NCI-H1417 treated with DMSO at 0.1 percent for 48 hours (cell line): ENCODE data around the gene AMACR.
"Not testable (repeated sequence)": the region's sequence is repeated elsewhere in the genome, so short reads cannot be mapped to it uniquely, and the experiment has no call there.

Experiments
- DNase-seq: peaks from one replicate; lab custom pipeline; 2025; lab: John Stamatoyannopoulos, UW

Gene AMACR

GRCh38 chr5:33968211-33969005, 39.4 kb downstream of the AMACR start:
- no peak for DNase-seq

- DNase-seq = no peak
Measured at GRCh38 chr5:33966805-33967204, 41.0 kb downstream of the AMACR start.

- no peak for DNase-seq
Measured at GRCh38 chr5:33964132-33964700, 43.6 kb downstream of the AMACR start.

- DNase-seq = no peak
Measured at GRCh38 chr5:33958176-33958575, 49.7 kb downstream of the AMACR start.

GRCh38 chr5:33957577-33958150, 50.2 kb downstream of the AMACR start:
- DNase-seq = no peak

- not testable (repeated sequence) for DNase-seq
Measured at GRCh38 chr5:33952175-33952574, 55.7 kb downstream of the AMACR start.

- no peak for DNase-seq
Measured at GRCh38 chr5:33944543-33945132, 63.2 kb downstream of the AMACR start.

GRCh38 chr5:33941090-33941489, 66.8 kb downstream of the AMACR start:
- DNase-seq = no peak

- DNase-seq = no peak
Measured at GRCh38 chr5:33939556-33940262, 68.1 kb downstream of the AMACR start.

- no peak for DNase-seq
Measured at GRCh38 chr5:33938881-33939280, 69.0 kb downstream of the AMACR start.

- no peak for DNase-seq
Measured at GRCh38 chr5:33938507-33938796, 69.4 kb downstream of the AMACR start.

GRCh38 chr5:33937707-33938506, 69.9 kb downstream of the AMACR start:
- no peak for DNase-seq

- DNase-seq = no peak
Measured at GRCh38 chr5:33937017-33937706, 70.7 kb downstream of the AMACR start.

GRCh38 chr5:33936381-33937016, 71.4 kb downstream of the AMACR start, which contains the start of gene RXFP3:
RXFP3 (plus strand) TSS chr5:33936386; CDS start chr5:33936741, 355 bp downstream.
- no peak for DNase-seq
